ENCODE measurements around the gene GTF2B.
"Not testable (repeated sequence)": the region's sequence is repeated elsewhere in the genome, so short reads cannot be mapped to it uniquely, and the experiment has no call there.

Gene GTF2B

GRCh38 chr1:88920845-88921244 lies 29.5 kb upstream of the GTF2B start:
- Histone ChIP-seq H3K27ac (replicated peaks; ENCODE audit: low read length) (no peak overlapping the region), H3K23ac (ENCODE audit: low read depth, low read length, poor library complexity) (no peak overlapping the region), H2AK5ac (ENCODE audit: low read depth, low read length) (no peak overlapping the region), H3K14ac (ENCODE audit: low read length) (no peak overlapping the region), H3K79me1 (ENCODE audit: low read depth, low read length) (no peaks in the 10 kb centered on the region), H3K4me2 (ENCODE audit: insufficient read depth, low read length, poor library complexity, severe bottlenecking) (no peak overlapping the region), H4K91ac (ENCODE audit: low read depth, low read length, poor library complexity) (no peak overlapping the region), H2BK12ac (ENCODE audit: low read length) (no peak overlapping the region), H2BK120ac (ENCODE audit: low read depth, low read length) (no peak overlapping the region), H3K9me3 (replicated peaks in 1 of 2; ENCODE audit: control insufficient read depth in 2 of 2, insufficient read depth in 1 of 2, low read depth in 1 of 2, low read length in 2 of 2) (peaks cover 13 to 30% of the 10 kb centered on the region in 2 donors), H3K9ac (ENCODE audit: low read depth, low read length, poor library complexity) (no peak overlapping the region), H4K8ac (ENCODE audit: low read depth, low read length) (no peak overlapping the region), H3K18ac (ENCODE audit: low read length) (no peak overlapping the region), H3K4ac (ENCODE audit: low read length) (no peak overlapping the region), H3K4me1 (ENCODE audit: control insufficient read depth in 2 of 2, insufficient read depth in 1 of 2, low read depth in 1 of 2, low read length in 2 of 2) (no peaks in the 10 kb centered on the region), H2BK5ac (ENCODE audit: low read length) (no peak overlapping the region), H3K36me3 (replicated peaks in 1 of 2; ENCODE audit: control insufficient read depth in 2 of 2, insufficient read depth in 2 of 2, low read length in 2 of 2) (peaks cover 10 to 75% of the 10 kb centered on the region in 2 donors), H3K4me3 (ENCODE audit: low read length in 2 of 2) (no peak overlapping the region), H2BK15ac (ENCODE audit: low read length) (no peak overlapping the region), H2AFZ (ENCODE audit: low read length) (no peak overlapping the region), H3K27me3 (ENCODE audit: control insufficient read depth in 3 of 3, insufficient read depth in 3 of 3, low read depth in 1 of 3, low read length in 3 of 3) (no peaks in the 10 kb centered on the region)
- no CpG with 5 or more reads among the region's 1 CpG for WGBS, 2 donors (ENCODE audit: extremely low coverage in 2 of 2, insufficient read length in 2 of 2, insufficient replicate concordance in 1 of 2)
- DNase-seq (ENCODE audit: low spot score): no peak

- Histone ChIP-seq H3K79me1 (ENCODE audit: low read depth, low read length) (no peaks in the 10 kb centered on the region), H3K4ac (ENCODE audit: low read length) (no peak overlapping the region), H3K9me3 (replicated peaks in 1 of 2; ENCODE audit: control insufficient read depth in 2 of 2, insufficient read depth in 1 of 2, low read depth in 1 of 2, low read length in 2 of 2) (peaks cover 13 to 38% of the 10 kb centered on the region in 2 donors), H3K14ac (ENCODE audit: low read length) (no peak overlapping the region), H2AFZ (ENCODE audit: low read length) (no peak overlapping the region), H3K36me3 (replicated peaks in 1 of 2; ENCODE audit: control insufficient read depth in 2 of 2, insufficient read depth in 2 of 2, low read length in 2 of 2) (peaks cover 10 to 42% of the 10 kb centered on the region in 2 donors), H2BK15ac (ENCODE audit: low read length) (no peak overlapping the region), H2BK12ac (ENCODE audit: low read length) (no peak overlapping the region), H2BK120ac (ENCODE audit: low read depth, low read length) (no peak overlapping the region), H4K8ac (ENCODE audit: low read depth, low read length) (no peak overlapping the region), H2BK5ac (ENCODE audit: low read length) (no peak overlapping the region), H3K4me2 (ENCODE audit: insufficient read depth, low read length, poor library complexity, severe bottlenecking) (no peak overlapping the region), H3K27ac (replicated peaks; ENCODE audit: low read length) (no peak overlapping the region), H3K4me1 (ENCODE audit: control insufficient read depth in 2 of 2, insufficient read depth in 1 of 2, low read depth in 1 of 2, low read length in 2 of 2) (no peaks in the 10 kb centered on the region), H3K27me3 (ENCODE audit: control insufficient read depth in 3 of 3, insufficient read depth in 3 of 3, low read depth in 1 of 3, low read length in 3 of 3) (no peaks in the 10 kb centered on the region), H3K9ac (ENCODE audit: low read depth, low read length, poor library complexity) (no peak overlapping the region), H3K18ac (ENCODE audit: low read length) (no peak overlapping the region), H3K4me3 (ENCODE audit: low read length in 2 of 2) (no peak overlapping the region), H4K91ac (ENCODE audit: low read depth, low read length, poor library complexity) (no peak overlapping the region), H2AK5ac (ENCODE audit: low read depth, low read length) (no peak overlapping the region), H3K23ac (ENCODE audit: low read depth, low read length, poor library complexity) (no peak overlapping the region)
- no CpG with 5 or more reads among the region's 3 CpGs for WGBS, 2 donors (ENCODE audit: extremely low coverage in 2 of 2, insufficient read length in 2 of 2, insufficient replicate concordance in 1 of 2)
- no peak for DNase-seq (ENCODE audit: low spot score)
Observed at GRCh38 chr1:88917321-88918025, 26.1 kb upstream of the GTF2B start.

- H3K27ac ChIP-seq (replicated peaks; ENCODE audit: low read length): no peak overlapping the region
- no peak overlapping the region for H2BK5ac ChIP-seq (ENCODE audit: low read length)
- no peaks in the 10 kb centered on the region for H3K79me1 ChIP-seq (ENCODE audit: low read depth, low read length)
- no peak overlapping the region for H3K18ac ChIP-seq (ENCODE audit: low read length)
- no peak overlapping the region for H2BK12ac ChIP-seq (ENCODE audit: low read length)
- no peak for DNase-seq (ENCODE audit: low spot score)
- no peaks in the 10 kb centered on the region for H3K27me3 ChIP-seq (ENCODE audit: control insufficient read depth in 3 of 3, insufficient read depth in 3 of 3, low read depth in 1 of 3, low read length in 3 of 3)
- no peak overlapping the region for H3K4me3 ChIP-seq (ENCODE audit: low read length in 2 of 2)
- H3K9ac ChIP-seq (ENCODE audit: low read depth, low read length, poor library complexity): no peak overlapping the region
- H4K8ac ChIP-seq (ENCODE audit: low read depth, low read length): no peak overlapping the region
- H2AFZ ChIP-seq (ENCODE audit: low read length): no peak overlapping the region
- no peak overlapping the region for H2BK120ac ChIP-seq (ENCODE audit: low read depth, low read length)
- H2BK15ac ChIP-seq (ENCODE audit: low read length): no peak overlapping the region
- H3K23ac ChIP-seq (ENCODE audit: low read depth, low read length, poor library complexity): no peak overlapping the region
- no peak overlapping the region for H2AK5ac ChIP-seq (ENCODE audit: low read depth, low read length)
- no CpG with 5 or more reads among the region's 1 CpG for WGBS, 2 donors (ENCODE audit: extremely low coverage in 2 of 2, insufficient read length in 2 of 2, insufficient replicate concordance in 1 of 2)
- H3K4ac ChIP-seq (ENCODE audit: low read length): no peak overlapping the region
- H3K14ac ChIP-seq (ENCODE audit: low read length): no peak overlapping the region
- peaks cover 13 to 38% of the 10 kb centered on the region in 2 donors for H3K9me3 ChIP-seq (replicated peaks in 1 of 2; ENCODE audit: control insufficient read depth in 2 of 2, insufficient read depth in 1 of 2, low read depth in 1 of 2, low read length in 2 of 2)
- H4K91ac ChIP-seq (ENCODE audit: low read depth, low read length, poor library complexity): no peak overlapping the region
- no peaks in the 10 kb centered on the region for H3K4me1 ChIP-seq (ENCODE audit: control insufficient read depth in 2 of 2, insufficient read depth in 1 of 2, low read depth in 1 of 2, low read length in 2 of 2)
- peaks cover 10 to 36% of the 10 kb centered on the region in 2 donors for H3K36me3 ChIP-seq (replicated peaks in 1 of 2; ENCODE audit: control insufficient read depth in 2 of 2, insufficient read depth in 2 of 2, low read length in 2 of 2)
- H3K4me2 ChIP-seq (ENCODE audit: insufficient read depth, low read length, poor library complexity, severe bottlenecking): no peak overlapping the region
Observed at GRCh38 chr1:88916883-88917282, 25.5 kb upstream of the GTF2B start.

GRCh38 chr1:88911800-88912199 lies 20.4 kb upstream of the GTF2B start:
- not testable (repeated sequence) for H2BK120ac ChIP-seq (ENCODE audit: low read depth, low read length); H2BK5ac ChIP-seq (ENCODE audit: low read length); H3K23ac ChIP-seq (ENCODE audit: low read depth, low read length, poor library complexity); H3K27ac ChIP-seq (replicated peaks; ENCODE audit: low read length); H3K4me2 ChIP-seq (ENCODE audit: insufficient read depth, low read length, poor library complexity, severe bottlenecking); H4K91ac ChIP-seq (ENCODE audit: low read depth, low read length, poor library complexity); H3K4me3 ChIP-seq (ENCODE audit: low read length in 2 of 2); H3K27me3 ChIP-seq (ENCODE audit: control insufficient read depth in 3 of 3, insufficient read depth in 3 of 3, low read depth in 1 of 3, low read length in 3 of 3); H2BK12ac ChIP-seq (ENCODE audit: low read length); H2AK5ac ChIP-seq (ENCODE audit: low read depth, low read length); H2AFZ ChIP-seq (ENCODE audit: low read length); H3K4ac ChIP-seq (ENCODE audit: low read length); H3K4me1 ChIP-seq (ENCODE audit: control insufficient read depth in 2 of 2, insufficient read depth in 1 of 2, low read depth in 1 of 2, low read length in 2 of 2); H3K14ac ChIP-seq (ENCODE audit: low read length); H3K9ac ChIP-seq (ENCODE audit: low read depth, low read length, poor library complexity); DNase-seq (ENCODE audit: low spot score); H3K79me1 ChIP-seq (ENCODE audit: low read depth, low read length); H2BK15ac ChIP-seq (ENCODE audit: low read length); H4K8ac ChIP-seq (ENCODE audit: low read depth, low read length); H3K36me3 ChIP-seq (replicated peaks in 1 of 2; ENCODE audit: control insufficient read depth in 2 of 2, insufficient read depth in 2 of 2, low read length in 2 of 2); H3K18ac ChIP-seq (ENCODE audit: low read length)
- WGBS, 2 donors (ENCODE audit: extremely low coverage in 2 of 2, insufficient read length in 2 of 2, insufficient replicate concordance in 1 of 2): no CpG with 5 or more reads among the region's 9 CpGs
- H3K9me3 ChIP-seq (replicated peaks in 1 of 2; ENCODE audit: control insufficient read depth in 2 of 2, insufficient read depth in 1 of 2, low read depth in 1 of 2, low read length in 2 of 2): peaks cover 0 to 14% of the 10 kb centered on the region in 2 donors
